ENCODE results near the gene SPRR2B. TPM values are rescaled to one million over a fixed set of nuclear protein-coding genes. Genes with fewer than 3 reads are reported as not detected.

Gene SPRR2B
- total RNA-seq, 1 experiment from 2014 or later, result not detected

- DNase-seq, result no peak
- H3K36me3 Mint-ChIP-seq (ENCODE audit: insufficient read depth, unreplicated experiment), result no peaks in the 10 kb centered on the region
- no peak overlapping the region for H3K4me3 ChIP-seq (ENCODE audit: low read depth, low read length)
- peaks cover 3% of the 10 kb centered on the region; the same call in 1 of the 2 replicates for H3K27me3 ChIP-seq (replicated peaks; ENCODE audit: control insufficient read depth, insufficient read depth, low read length)
- ChIA-PET CTCF (interaction anchor here (0.7 kb wide), 1 partner anchor 105 kb away, joined by 3 read pairs; no protein-coding TSS in a partner anchor), POLR2A (no interaction called here)
- no peaks in the 10 kb centered on the region for H3K9me3 Mint-ChIP-seq (ENCODE audit: unreplicated experiment)
- no peaks in the 10 kb centered on the region for H3K4me1 ChIP-seq
- H3K27me3 Mint-ChIP-seq (ENCODE audit: insufficient read depth, unreplicated experiment), result peaks cover 16% of the 10 kb centered on the region
- intact Hi-C loops (cut with micrococcal nuclease; ENCODE audit: unreplicated experiment), result no loop called here
- H3K4me1 Mint-ChIP-seq (ENCODE audit: low read depth, unreplicated experiment), result no peaks in the 10 kb centered on the region
- no peaks in the 10 kb centered on the region for H3K36me3 ChIP-seq (ENCODE audit: control insufficient read depth, insufficient read depth, low read length)
- no peaks in the 10 kb centered on the region for H3K9me3 ChIP-seq
- TF ChIP-seq CTCF (IDR thresholded peaks at IDR 0.05; ENCODE audit: insufficient read depth in 1 of 2, low read depth in 1 of 2, low read length in 1 of 2, severe bottlenecking in 1 of 2, unreplicated experiment in 1 of 2), result no peak
- H3K27ac Mint-ChIP-seq (ENCODE audit: unreplicated experiment), result no peak overlapping the region
- no TSS peak for BruUV-seq (replicated peaks)
- no peak overlapping the region for H3K4me3 Mint-ChIP-seq (ENCODE audit: unreplicated experiment)
Measured at GRCh38 chr1:153087652-153088051, 16.2 kb upstream of the SPRR2B start.

DNA sequence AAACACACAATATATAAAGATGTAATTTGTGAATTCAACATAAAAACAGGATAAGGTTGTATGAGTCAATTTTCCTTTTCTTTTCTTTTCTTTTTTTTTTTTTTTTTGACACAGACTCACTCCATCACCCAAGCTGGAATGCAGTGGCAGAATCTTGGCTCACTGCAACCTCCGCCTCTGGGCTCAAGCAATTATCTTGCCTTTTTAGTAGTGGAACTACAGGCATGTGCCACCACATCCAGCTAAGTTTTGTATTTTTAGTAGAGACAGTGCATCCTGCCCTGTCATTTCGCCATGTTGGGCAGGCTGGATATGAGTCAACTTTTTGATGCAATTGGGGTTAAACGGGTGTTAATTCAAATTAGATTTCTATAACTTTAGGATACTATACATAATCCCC is 10.3 kb upstream of the SPRR2B start:
- Mint-ChIP-seq H3K36me3 (ENCODE audit: insufficient read depth, unreplicated experiment) (no peaks in the 10 kb centered on the region), H3K27me3 (ENCODE audit: insufficient read depth, unreplicated experiment) (peaks cover 13% of the 10 kb centered on the region), H3K9me3 (ENCODE audit: unreplicated experiment) (no peaks in the 10 kb centered on the region), H3K4me1 (ENCODE audit: low read depth, unreplicated experiment) (no peaks in the 10 kb centered on the region), H3K4me3 (ENCODE audit: unreplicated experiment) (no peak overlapping the region), H3K27ac (ENCODE audit: unreplicated experiment) (no peak overlapping the region)
- CTCF ChIA-PET, result no interaction called here
- intact Hi-C loops (cut with micrococcal nuclease; ENCODE audit: unreplicated experiment), result no loop called here
- no TSS peak for BruUV-seq (replicated peaks)
- DNase-seq, result no peak
- H3K9me3 ChIP-seq, result no peaks in the 10 kb centered on the region
- no peak overlapping the region for H3K4me3 ChIP-seq (ENCODE audit: low read depth, low read length)
- no peaks in the 10 kb centered on the region for H3K36me3 ChIP-seq (ENCODE audit: control insufficient read depth, insufficient read depth, low read length)
- peaks cover 3% of the 10 kb centered on the region; the same call in 1 of the 2 replicates for H3K27me3 ChIP-seq (replicated peaks; ENCODE audit: control insufficient read depth, insufficient read depth, low read length)
- no peak for TF ChIP-seq CTCF (IDR thresholded peaks at IDR 0.05; ENCODE audit: insufficient read depth in 1 of 2, low read depth in 1 of 2, low read length in 1 of 2, severe bottlenecking in 1 of 2, unreplicated experiment in 1 of 2)
- POLR2A ChIA-PET, result no interaction called here
- H3K4me1 ChIP-seq, result no peaks in the 10 kb centered on the region

- no peaks in the 10 kb centered on the region for H3K4me1 Mint-ChIP-seq (ENCODE audit: low read depth, unreplicated experiment)
- H3K4me1 ChIP-seq, result no peaks in the 10 kb centered on the region
- no peaks in the 10 kb centered on the region for H3K9me3 ChIP-seq
- ChIA-PET POLR2A (no interaction called here), CTCF (no interaction called here)
- no peak overlapping the region for H3K4me3 Mint-ChIP-seq (ENCODE audit: unreplicated experiment)
- no peaks in the 10 kb centered on the region for H3K9me3 Mint-ChIP-seq (ENCODE audit: unreplicated experiment)
- DNase-seq, result no peak
- H3K4me3 ChIP-seq (ENCODE audit: low read depth, low read length), result no peak overlapping the region
- no peaks in the 10 kb centered on the region for H3K36me3 ChIP-seq (ENCODE audit: control insufficient read depth, insufficient read depth, low read length)
- no peak overlapping the region for H3K27ac Mint-ChIP-seq (ENCODE audit: unreplicated experiment)
- no peaks in the 10 kb centered on the region for H3K36me3 Mint-ChIP-seq (ENCODE audit: insufficient read depth, unreplicated experiment)
- BruUV-seq (replicated peaks), result no TSS peak
- H3K27me3 ChIP-seq (replicated peaks; ENCODE audit: control insufficient read depth, insufficient read depth, low read length), result no peaks in the 10 kb centered on the region
- TF ChIP-seq CTCF (IDR thresholded peaks at IDR 0.05; ENCODE audit: insufficient read depth in 1 of 2, low read depth in 1 of 2, low read length in 1 of 2, severe bottlenecking in 1 of 2, unreplicated experiment in 1 of 2), result no peak
- H3K27me3 Mint-ChIP-seq (ENCODE audit: insufficient read depth, unreplicated experiment), result peaks cover 5% of the 10 kb centered on the region
- intact Hi-C loops (cut with micrococcal nuclease; ENCODE audit: unreplicated experiment), result no loop called here
Measured at GRCh38 chr1:153072806-153073726, 1.7 kb upstream of the SPRR2B start.
